Coronary artery (tissue), 2 donors: ENCODE data around the gene DLG2.

Experiments
- DNase-seq: peaks from one replicate; pipeline ENCODE4 v3.0.0-alpha.2; 2017; ENCODE audit warnings: low spot score
- H3K27ac ChIP-seq, 2 donors: fragments of 200-600 bp; sonication (generic); one replicate each; pipeline ENCODE4 v1.5.1; 2016 to 2019
- H3K4me3 ChIP-seq: fragments of 200-600 bp; sonication (generic); 2 replicates; pipeline ENCODE4 v1.5.1; 2016; ENCODE audit warnings: mild to moderate bottlenecking, moderate library complexity
- TF ChIP-seq, protein P1 (sequence below): fragments of 200-600 bp; sonication (generic); IDR thresholded peaks from one replicate; pipeline ENCODE4 v1.5.1; 2019; ENCODE audit warnings: antibody characterized with exemption

Gene DLG2

DNA sequence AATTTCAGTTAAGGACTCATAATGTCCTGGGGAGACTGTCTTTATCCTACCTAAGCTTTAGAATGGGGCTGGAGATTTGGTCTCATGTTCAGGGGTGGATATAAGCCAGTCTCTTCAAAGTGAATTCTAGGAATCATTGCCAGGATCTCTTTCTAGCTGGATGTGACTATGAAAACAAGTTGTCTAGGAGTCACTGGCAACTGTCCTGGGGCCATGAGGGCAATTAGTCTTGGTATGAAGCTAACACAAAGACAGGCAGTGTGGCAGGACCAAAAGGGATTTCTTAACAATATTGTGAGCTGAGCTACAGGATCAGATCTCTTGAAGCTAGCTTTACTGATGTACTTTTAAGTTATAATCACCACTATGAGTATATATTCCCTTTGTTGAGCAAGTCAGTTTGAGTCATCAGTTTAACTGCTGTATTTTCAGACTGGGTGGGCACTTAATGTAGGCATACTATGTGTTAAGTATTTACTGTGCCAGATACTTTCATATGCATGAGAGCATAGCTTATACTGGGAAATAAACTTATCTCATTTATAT, 1951.0 kb downstream of the DLG2 start:
- H3K27ac ChIP-seq: no peak overlapping the region
- TF ChIP-seq, protein P1, sequence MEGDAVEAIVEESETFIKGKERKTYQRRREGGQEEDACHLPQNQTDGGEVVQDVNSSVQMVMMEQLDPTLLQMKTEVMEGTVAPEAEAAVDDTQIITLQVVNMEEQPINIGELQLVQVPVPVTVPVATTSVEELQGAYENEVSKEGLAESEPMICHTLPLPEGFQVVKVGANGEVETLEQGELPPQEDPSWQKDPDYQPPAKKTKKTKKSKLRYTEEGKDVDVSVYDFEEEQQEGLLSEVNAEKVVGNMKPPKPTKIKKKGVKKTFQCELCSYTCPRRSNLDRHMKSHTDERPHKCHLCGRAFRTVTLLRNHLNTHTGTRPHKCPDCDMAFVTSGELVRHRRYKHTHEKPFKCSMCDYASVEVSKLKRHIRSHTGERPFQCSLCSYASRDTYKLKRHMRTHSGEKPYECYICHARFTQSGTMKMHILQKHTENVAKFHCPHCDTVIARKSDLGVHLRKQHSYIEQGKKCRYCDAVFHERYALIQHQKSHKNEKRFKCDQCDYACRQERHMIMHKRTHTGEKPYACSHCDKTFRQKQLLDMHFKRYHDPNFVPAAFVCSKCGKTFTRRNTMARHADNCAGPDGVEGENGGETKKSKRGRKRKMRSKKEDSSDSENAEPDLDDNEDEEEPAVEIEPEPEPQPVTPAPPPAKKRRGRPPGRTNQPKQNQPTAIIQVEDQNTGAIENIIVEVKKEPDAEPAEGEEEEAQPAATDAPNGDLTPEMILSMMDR: no peak
- H3K4me3 ChIP-seq: no peak overlapping the region
- no peak for DNase-seq

DNA sequence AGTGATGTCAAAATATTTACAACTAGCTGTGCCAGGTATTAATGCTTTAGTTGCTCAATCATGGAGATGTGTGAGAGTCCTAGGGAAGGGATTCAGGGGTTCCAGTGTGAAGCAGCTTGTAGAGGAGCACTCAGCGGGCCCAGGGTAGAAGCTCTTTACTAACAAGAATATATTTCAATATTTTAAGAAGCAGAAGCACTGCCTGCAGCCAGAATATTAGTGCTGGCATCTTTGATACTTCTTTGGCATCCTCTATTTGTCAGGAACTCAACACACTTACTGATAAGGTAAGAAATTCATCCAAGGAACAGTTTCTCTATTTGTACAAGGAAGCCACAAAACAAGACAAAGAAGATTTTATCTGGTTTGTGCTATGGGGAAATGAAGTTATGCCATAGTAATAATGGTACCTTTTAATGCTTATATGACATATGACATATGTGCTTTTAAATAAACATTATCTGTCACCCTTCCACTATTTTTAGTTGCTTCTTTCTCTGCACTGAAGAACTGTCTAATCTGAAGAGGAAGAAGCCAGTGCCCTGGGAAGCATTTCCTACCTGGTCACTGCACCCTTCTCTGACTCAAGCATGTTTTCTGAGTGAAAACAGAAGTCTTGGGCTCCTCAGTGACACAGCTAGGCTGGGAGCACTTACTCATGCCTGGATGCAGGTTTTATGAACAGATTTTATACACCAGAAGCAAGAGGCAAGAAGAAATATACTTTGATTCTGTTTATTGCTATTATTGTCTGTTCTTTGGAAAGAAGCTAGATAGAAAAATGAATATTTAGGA, 1952.8 kb downstream of the DLG2 start:
- no peak overlapping the region for H3K4me3 ChIP-seq
- H3K27ac ChIP-seq: no peak overlapping the region
- TF ChIP-seq, protein P1: no peak
- DNase-seq: no peak

DNA sequence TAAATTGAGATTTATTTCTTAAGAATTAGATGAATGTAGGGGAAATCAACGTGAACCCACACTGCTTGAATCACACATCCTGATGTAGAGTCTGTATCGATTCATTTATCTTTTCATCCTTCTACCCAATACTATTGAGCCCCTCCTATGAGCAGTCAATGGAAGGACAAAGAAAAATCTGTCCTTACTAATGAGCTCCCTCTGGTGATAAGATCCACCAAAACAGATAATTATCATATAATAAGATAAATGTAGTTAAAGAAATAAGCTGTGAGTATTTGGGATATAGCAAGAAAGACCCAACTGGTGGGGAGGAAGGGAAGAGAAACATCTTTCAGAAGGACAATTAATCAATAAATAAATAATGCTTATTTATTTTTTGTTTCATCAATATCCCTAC, 1955.9 kb downstream of the DLG2 start:
- no peak overlapping the region for H3K4me3 ChIP-seq
- H3K27ac ChIP-seq: no peak overlapping the region
- TF ChIP-seq, protein P1: no peak
- no peak for DNase-seq

DNA sequence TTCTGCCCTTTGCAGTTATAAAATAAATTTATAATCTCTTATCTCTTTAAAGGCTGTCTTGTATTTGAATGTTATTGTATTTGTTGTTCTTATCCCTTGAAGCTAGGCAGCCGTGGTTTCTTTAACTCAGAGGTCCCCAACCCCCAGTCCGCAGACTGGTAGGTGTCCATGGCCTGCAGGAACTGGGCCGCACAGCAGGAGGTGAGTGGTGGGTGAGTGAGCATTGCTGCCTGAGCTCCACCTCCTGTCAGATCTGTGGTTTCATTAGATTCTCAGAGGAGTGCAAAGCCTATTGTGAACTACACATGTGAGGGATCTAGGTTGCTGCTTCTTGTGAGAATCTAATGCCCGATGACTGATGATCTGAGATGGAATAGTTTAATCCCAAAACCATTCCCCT, 1961.0 kb downstream of the DLG2 start:
- no peak for DNase-seq
- Histone ChIP-seq H3K27ac (no peak overlapping the region), H3K4me3 (no peak overlapping the region)
- TF ChIP-seq, protein P1: no peak

DNA sequence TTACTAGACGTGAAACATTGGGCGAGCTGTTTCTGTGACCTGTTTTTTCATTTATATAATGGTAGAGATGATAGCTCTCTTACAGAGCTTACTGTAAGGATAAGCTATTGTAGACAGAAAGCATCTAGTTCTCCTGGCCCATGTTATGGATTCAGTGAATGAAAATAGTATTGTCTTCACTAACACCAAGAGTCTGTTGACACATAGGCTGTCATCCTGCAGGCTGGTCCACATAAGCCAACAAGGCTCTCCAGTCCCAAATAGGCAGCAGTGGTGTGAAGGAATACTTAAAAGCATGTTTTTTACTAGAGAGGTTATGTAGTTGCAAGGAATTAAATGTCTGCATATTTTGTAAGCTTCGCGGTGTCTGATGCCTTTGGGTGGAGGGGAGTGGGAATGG, 1963.2 kb downstream of the DLG2 start:
- H3K27ac ChIP-seq: no peak overlapping the region
- no peak for DNase-seq
- no peak overlapping the region for H3K4me3 ChIP-seq
- TF ChIP-seq, protein P1: no peak

DNA sequence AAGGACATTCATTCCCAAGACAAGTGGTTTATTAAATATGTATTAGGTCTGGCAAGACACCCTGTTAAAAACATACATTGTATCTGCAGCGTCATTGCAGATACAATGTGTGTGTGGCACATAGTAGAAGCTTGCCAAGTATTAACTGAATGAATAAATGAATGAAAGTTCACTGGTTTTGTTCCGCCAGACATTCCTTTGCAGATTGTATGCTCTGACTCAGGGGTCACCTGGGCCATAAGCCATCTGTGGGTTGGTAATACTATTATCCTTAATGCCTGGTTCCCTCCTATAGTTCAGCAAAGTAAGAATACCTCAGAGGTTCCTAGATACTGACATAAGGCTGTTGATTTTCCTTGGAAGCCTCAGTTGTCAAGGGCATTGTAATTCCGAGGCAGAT, 1963.7 kb downstream of the DLG2 start:
- H3K4me3 ChIP-seq: no peak overlapping the region
- TF ChIP-seq, protein P1: no peak
- no peak for DNase-seq
- no peak overlapping the region for H3K27ac ChIP-seq

DNA sequence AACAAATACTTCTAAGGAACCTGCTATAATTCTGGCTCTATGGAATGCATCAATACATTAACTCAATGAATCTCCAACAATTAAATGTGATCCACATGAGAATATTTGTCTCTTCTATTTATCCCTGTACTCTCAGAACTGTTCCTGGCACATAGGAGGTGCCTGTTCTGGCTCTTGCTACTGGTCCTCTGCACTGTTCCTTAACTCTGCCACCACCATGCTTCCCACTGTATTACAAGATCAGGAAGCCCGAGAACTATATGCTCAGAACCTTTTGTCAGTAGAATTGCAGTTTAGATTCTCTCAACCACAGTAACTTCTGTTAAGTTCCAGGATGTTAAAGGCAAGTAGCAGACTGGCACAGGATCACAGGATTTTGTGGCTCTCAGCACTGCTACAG, 1964.7 kb downstream of the DLG2 start:
- no peak overlapping the region for H3K4me3 ChIP-seq
- H3K27ac ChIP-seq: no peak overlapping the region
- TF ChIP-seq, protein P1: no peak
- no peak for DNase-seq
